ENCODE results near the gene UBE2E2.

The UBE2E2 gene

DNA sequence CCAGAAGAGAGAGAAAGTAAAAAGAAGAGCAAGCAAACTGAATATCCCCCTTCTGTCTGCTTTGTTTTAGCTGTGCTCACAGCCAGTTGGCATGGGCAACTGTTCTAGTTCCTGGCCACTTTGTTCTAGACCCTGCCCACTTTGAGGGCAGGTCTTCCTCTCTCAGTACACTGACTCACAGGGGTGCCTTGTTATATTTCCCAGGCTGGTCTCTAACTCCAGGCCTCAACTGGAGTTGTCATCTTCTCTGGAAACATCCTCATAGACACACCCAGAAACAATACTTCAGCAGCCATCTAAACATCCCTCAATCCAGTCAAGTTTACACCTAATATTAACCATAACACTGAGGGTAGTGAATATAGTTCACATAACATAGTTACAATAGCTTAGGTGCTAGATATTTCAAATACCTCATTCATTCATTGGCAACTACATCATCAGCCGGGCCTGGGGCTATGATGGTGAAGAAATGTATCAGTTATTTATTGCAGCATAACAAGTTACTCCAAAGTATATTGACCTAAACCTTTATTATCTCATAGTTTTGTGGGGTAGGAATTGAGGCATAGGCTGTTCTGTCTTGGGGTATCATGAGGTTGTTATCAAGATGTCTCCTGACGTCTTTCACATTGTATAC, 106.0 kb downstream of the UBE2E2 start:
- Histone ChIP-seq H2AK5ac (ENCODE audit: low read depth, low read length) (no peak overlapping the region), H4K8ac (ENCODE audit: low read depth, low read length) (no peak overlapping the region), H2AFZ (ENCODE audit: low read length) (no peak overlapping the region), H2BK15ac (ENCODE audit: low read length) (no peak overlapping the region), H3K18ac (ENCODE audit: low read length) (no peak overlapping the region), H3K79me1 (ENCODE audit: low read depth, low read length) (no peaks in the 10 kb centered on the region), H2BK12ac (ENCODE audit: low read length) (no peak overlapping the region), H3K27me3 (ENCODE audit: control insufficient read depth in 3 of 3, insufficient read depth in 3 of 3, low read depth in 1 of 3, low read length in 3 of 3) (no peaks in the 10 kb centered on the region), H3K9ac (ENCODE audit: low read depth, low read length, poor library complexity) (no peak overlapping the region), H3K23ac (ENCODE audit: low read depth, low read length, poor library complexity) (no peak overlapping the region), H3K4ac (ENCODE audit: low read length) (no peak overlapping the region), H3K4me1 (ENCODE audit: control insufficient read depth in 2 of 2, insufficient read depth in 1 of 2, low read depth in 1 of 2, low read length in 2 of 2) (no peaks in the 10 kb centered on the region), H3K36me3 (replicated peaks in 1 of 2; ENCODE audit: control insufficient read depth in 2 of 2, insufficient read depth in 2 of 2, low read length in 2 of 2) (peaks cover 0 to 1% of the 10 kb centered on the region in 2 donors), H3K14ac (ENCODE audit: low read length) (no peak overlapping the region), H2BK5ac (ENCODE audit: low read length) (no peak overlapping the region), H3K4me3 (ENCODE audit: low read length in 2 of 2) (no peak overlapping the region), H2BK120ac (ENCODE audit: low read depth, low read length) (no peak overlapping the region), H4K91ac (ENCODE audit: low read depth, low read length, poor library complexity) (no peak overlapping the region), H3K27ac (replicated peaks; ENCODE audit: low read length) (no peak overlapping the region), H3K9me3 (replicated peaks in 1 of 2; ENCODE audit: control insufficient read depth in 2 of 2, insufficient read depth in 1 of 2, low read depth in 1 of 2, low read length in 2 of 2) (no peaks in the 10 kb centered on the region), H3K4me2 (ENCODE audit: insufficient read depth, low read length, poor library complexity, severe bottlenecking) (no peak overlapping the region)
- no peak for DNase-seq (ENCODE audit: low spot score)
- no CpG with 5 or more reads among the region's 2 CpGs for WGBS, 2 donors (ENCODE audit: extremely low coverage in 2 of 2, insufficient read length in 2 of 2, insufficient replicate concordance in 1 of 2)

DNA sequence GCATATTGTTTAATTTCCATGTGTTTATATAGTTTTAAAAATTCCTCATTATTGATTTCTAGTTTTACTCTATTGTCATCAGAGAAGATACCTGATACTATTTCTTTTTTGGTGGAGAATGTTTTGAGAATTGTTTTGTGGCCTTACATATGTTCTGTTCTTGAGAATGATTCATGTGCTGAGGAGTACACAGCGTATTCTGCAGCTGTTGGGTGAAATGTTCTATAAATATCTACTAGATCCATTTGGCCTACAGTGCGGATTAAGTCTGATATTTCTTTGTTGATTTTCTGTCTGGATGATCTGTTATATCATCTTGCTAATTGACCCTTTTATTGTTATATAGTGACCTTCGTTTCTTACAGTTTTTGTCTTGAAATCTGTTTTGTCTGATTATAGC, 109.7 kb downstream of the UBE2E2 start:
- no peak overlapping the region for H4K91ac ChIP-seq (ENCODE audit: low read depth, low read length, poor library complexity)
- WGBS, 2 donors (ENCODE audit: extremely low coverage in 2 of 2, insufficient read length in 2 of 2, insufficient replicate concordance in 1 of 2) = no CpG with 5 or more reads among the region's 3 CpGs
- H3K4me1 ChIP-seq (ENCODE audit: control insufficient read depth in 2 of 2, insufficient read depth in 1 of 2, low read depth in 1 of 2, low read length in 2 of 2) = no peaks in the 10 kb centered on the region
- H2AFZ ChIP-seq (ENCODE audit: low read length) = no peak overlapping the region
- no peak for DNase-seq (ENCODE audit: low spot score)
- H2BK12ac ChIP-seq (ENCODE audit: low read length) = no peak overlapping the region
- peaks cover 0 to 1% of the 10 kb centered on the region in 2 donors for H3K36me3 ChIP-seq (replicated peaks in 1 of 2; ENCODE audit: control insufficient read depth in 2 of 2, insufficient read depth in 2 of 2, low read length in 2 of 2)
- no peak overlapping the region for H3K4me2 ChIP-seq (ENCODE audit: insufficient read depth, low read length, poor library complexity, severe bottlenecking)
- no peak overlapping the region for H2BK120ac ChIP-seq (ENCODE audit: low read depth, low read length)
- no peak overlapping the region for H3K9ac ChIP-seq (ENCODE audit: low read depth, low read length, poor library complexity)
- H2BK5ac ChIP-seq (ENCODE audit: low read length) = no peak overlapping the region
- no peak overlapping the region for H4K8ac ChIP-seq (ENCODE audit: low read depth, low read length)
- H3K18ac ChIP-seq (ENCODE audit: low read length) = no peak overlapping the region
- no peak overlapping the region for H3K4me3 ChIP-seq (ENCODE audit: low read length in 2 of 2)
- no peak overlapping the region for H2BK15ac ChIP-seq (ENCODE audit: low read length)
- H3K14ac ChIP-seq (ENCODE audit: low read length) = no peak overlapping the region
- H3K27me3 ChIP-seq (ENCODE audit: control insufficient read depth in 3 of 3, insufficient read depth in 3 of 3, low read depth in 1 of 3, low read length in 3 of 3) = no peaks in the 10 kb centered on the region
- H2AK5ac ChIP-seq (ENCODE audit: low read depth, low read length) = no peak overlapping the region
- H3K4ac ChIP-seq (ENCODE audit: low read length) = no peak overlapping the region
- peaks cover 7% of the 10 kb centered on the region for H3K79me1 ChIP-seq (ENCODE audit: low read depth, low read length)
- no peak overlapping the region for H3K27ac ChIP-seq (replicated peaks; ENCODE audit: low read length)
- H3K23ac ChIP-seq (ENCODE audit: low read depth, low read length, poor library complexity) = no peak overlapping the region
- peaks cover 0 to 8% of the 10 kb centered on the region in 2 donors for H3K9me3 ChIP-seq (replicated peaks in 1 of 2; ENCODE audit: control insufficient read depth in 2 of 2, insufficient read depth in 1 of 2, low read depth in 1 of 2, low read length in 2 of 2)

DNA sequence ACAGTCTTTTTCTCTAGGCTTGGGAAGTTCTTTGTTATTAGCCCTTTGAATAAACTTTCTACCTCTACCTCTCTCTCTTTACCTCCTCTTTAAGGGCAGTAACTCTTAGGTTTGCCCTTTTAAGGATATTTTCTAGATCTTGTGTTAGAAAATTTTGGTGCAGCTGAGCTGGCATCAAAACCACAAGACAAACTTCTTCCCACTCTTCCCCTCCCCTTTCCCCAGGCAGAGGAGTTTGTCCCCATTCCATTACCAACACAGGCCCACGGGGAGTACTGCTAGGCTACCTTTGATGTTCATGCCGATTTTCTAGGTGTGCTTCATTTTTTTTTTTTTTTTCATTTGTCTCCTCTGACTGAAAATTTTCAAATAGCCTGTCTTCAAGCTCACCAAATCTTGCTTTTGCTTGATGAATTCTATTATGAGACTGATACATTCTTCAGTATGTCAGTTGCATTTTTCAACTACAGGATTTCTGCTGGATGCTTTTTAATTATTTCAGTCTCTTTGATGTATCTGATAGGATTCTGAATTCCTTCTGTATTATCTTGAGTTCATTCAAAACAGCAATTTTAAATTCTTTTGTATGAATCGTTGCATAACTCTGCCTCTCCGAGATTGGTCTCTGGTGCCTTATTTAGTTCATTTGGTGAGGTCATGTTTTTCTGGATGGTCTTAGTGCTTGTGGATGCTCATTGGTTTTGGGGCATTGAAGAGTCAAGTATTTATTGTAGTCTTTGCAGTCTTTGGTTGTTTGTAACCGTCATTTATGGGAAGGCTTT, 112.0 kb downstream of the UBE2E2 start:
- Histone ChIP-seq H3K18ac (ENCODE audit: low read length) (no peak overlapping the region), H2BK12ac (ENCODE audit: low read length) (no peak overlapping the region), H4K91ac (ENCODE audit: low read depth, low read length, poor library complexity) (no peak overlapping the region), H3K9me3 (replicated peaks in 1 of 2; ENCODE audit: control insufficient read depth in 2 of 2, insufficient read depth in 1 of 2, low read depth in 1 of 2, low read length in 2 of 2) (peaks cover 0 to 8% of the 10 kb centered on the region in 2 donors), H3K23ac (ENCODE audit: low read depth, low read length, poor library complexity) (no peak overlapping the region), H2BK15ac (ENCODE audit: low read length) (no peak overlapping the region), H3K4me1 (ENCODE audit: control insufficient read depth in 2 of 2, insufficient read depth in 1 of 2, low read depth in 1 of 2, low read length in 2 of 2) (no peaks in the 10 kb centered on the region), H3K27ac (replicated peaks; ENCODE audit: low read length) (no peak overlapping the region), H3K4me2 (ENCODE audit: insufficient read depth, low read length, poor library complexity, severe bottlenecking) (no peak overlapping the region), H3K79me1 (ENCODE audit: low read depth, low read length) (peaks cover 7% of the 10 kb centered on the region), H2BK5ac (ENCODE audit: low read length) (no peak overlapping the region), H3K27me3 (ENCODE audit: control insufficient read depth in 3 of 3, insufficient read depth in 3 of 3, low read depth in 1 of 3, low read length in 3 of 3) (no peaks in the 10 kb centered on the region), H3K36me3 (replicated peaks in 1 of 2; ENCODE audit: control insufficient read depth in 2 of 2, insufficient read depth in 2 of 2, low read length in 2 of 2) (no peaks in the 10 kb centered on the region), H3K4ac (ENCODE audit: low read length) (no peak overlapping the region), H3K9ac (ENCODE audit: low read depth, low read length, poor library complexity) (no peak overlapping the region), H2AFZ (ENCODE audit: low read length) (no peak overlapping the region), H2BK120ac (ENCODE audit: low read depth, low read length) (no peak overlapping the region), H4K8ac (ENCODE audit: low read depth, low read length) (no peak overlapping the region), H3K14ac (ENCODE audit: low read length) (no peak overlapping the region), H3K4me3 (ENCODE audit: low read length in 2 of 2) (no peak overlapping the region), H2AK5ac (ENCODE audit: low read depth, low read length) (no peak overlapping the region)
- no CpG with 5 or more reads among the region's 5 CpGs for WGBS, 2 donors (ENCODE audit: extremely low coverage in 2 of 2, insufficient read length in 2 of 2, insufficient replicate concordance in 1 of 2)
- no peak for DNase-seq (ENCODE audit: low spot score)

DNA sequence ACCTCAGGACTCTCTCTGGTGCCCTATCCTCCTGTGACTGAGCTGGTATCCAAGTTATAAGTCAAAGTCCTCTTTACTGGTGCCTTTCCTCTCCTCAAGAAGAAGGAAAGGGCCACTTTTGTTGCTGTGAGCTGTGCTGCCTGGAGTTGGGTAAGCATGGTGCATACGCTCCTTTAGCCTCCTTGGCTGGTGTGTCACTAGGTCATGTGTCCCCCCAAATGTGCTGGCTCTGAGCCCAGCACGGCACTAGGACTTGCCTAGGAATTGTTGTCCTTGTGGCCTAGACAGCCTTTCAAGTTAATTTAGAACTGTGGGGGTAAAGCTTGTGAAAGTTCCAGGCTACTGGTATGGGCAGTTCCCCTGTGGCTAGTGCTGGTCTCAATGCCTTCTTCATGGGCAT, 113.8 kb downstream of the UBE2E2 start:
- no CpG with 5 or more reads among the region's 2 CpGs for WGBS, 2 donors (ENCODE audit: extremely low coverage in 2 of 2, insufficient read length in 2 of 2, insufficient replicate concordance in 1 of 2)
- Histone ChIP-seq H3K18ac (ENCODE audit: low read length) (no peak overlapping the region), H2BK120ac (ENCODE audit: low read depth, low read length) (no peak overlapping the region)

More for the DNA sequence above, 113.8 kb downstream of the UBE2E2 start:
- no peak overlapping the region for H2BK15ac ChIP-seq (ENCODE audit: low read length)
- no peak overlapping the region for H2BK12ac ChIP-seq (ENCODE audit: low read length)
- H3K14ac ChIP-seq (ENCODE audit: low read length) = no peak overlapping the region
- no peak for DNase-seq (ENCODE audit: low spot score)
- H3K9me3 ChIP-seq (replicated peaks in 1 of 2; ENCODE audit: control insufficient read depth in 2 of 2, insufficient read depth in 1 of 2, low read depth in 1 of 2, low read length in 2 of 2) = peaks cover 0 to 8% of the 10 kb centered on the region in 2 donors
- no peak overlapping the region for H3K27ac ChIP-seq (replicated peaks; ENCODE audit: low read length)
- H3K4ac ChIP-seq (ENCODE audit: low read length) = no peak overlapping the region
- no peak overlapping the region for H3K4me2 ChIP-seq (ENCODE audit: insufficient read depth, low read length, poor library complexity, severe bottlenecking)
- no peaks in the 10 kb centered on the region for H3K4me1 ChIP-seq (ENCODE audit: control insufficient read depth in 2 of 2, insufficient read depth in 1 of 2, low read depth in 1 of 2, low read length in 2 of 2)
- H2BK5ac ChIP-seq (ENCODE audit: low read length) = no peak overlapping the region
- H3K9ac ChIP-seq (ENCODE audit: low read depth, low read length, poor library complexity) = no peak overlapping the region
- no peak overlapping the region for H4K91ac ChIP-seq (ENCODE audit: low read depth, low read length, poor library complexity)
- H3K4me3 ChIP-seq (ENCODE audit: low read length in 2 of 2) = no peak overlapping the region
- peak overlapping the region; percentile 0 for H3K23ac ChIP-seq (ENCODE audit: low read depth, low read length, poor library complexity)
- no peak overlapping the region for H4K8ac ChIP-seq (ENCODE audit: low read depth, low read length)
- no peak overlapping the region for H2AFZ ChIP-seq (ENCODE audit: low read length)
- H3K79me1 ChIP-seq (ENCODE audit: low read depth, low read length) = peaks cover 7% of the 10 kb centered on the region
- no peaks in the 10 kb centered on the region for H3K36me3 ChIP-seq (replicated peaks in 1 of 2; ENCODE audit: control insufficient read depth in 2 of 2, insufficient read depth in 2 of 2, low read length in 2 of 2)
- H2AK5ac ChIP-seq (ENCODE audit: low read depth, low read length) = no peak overlapping the region
- H3K27me3 ChIP-seq (ENCODE audit: control insufficient read depth in 3 of 3, insufficient read depth in 3 of 3, low read depth in 1 of 3, low read length in 3 of 3) = no peaks in the 10 kb centered on the region
